ENCODE results near the gene B4GALNT3. TPM values are rescaled to one million over a fixed set of nuclear protein-coding genes. Genes with fewer than 3 reads are reported as not detected.

Gene B4GALNT3
- total RNA-seq, 1 donor from 2014 or later = 32.5 TPM

GRCh38 chr12:593396-594270 is 133.9 kb downstream of the B4GALNT3 start:
- H3K4me1 Mint-ChIP-seq (ENCODE audit: unreplicated experiment) = peaks cover 3% of the 10 kb centered on the region
- no peak for TF ChIP-seq CTCF (conservative IDR thresholded peaks at IDR 0.05)
- no peak overlapping the region for H3K27ac Mint-ChIP-seq
- peaks cover 10% of the 10 kb centered on the region for H3K27me3 Mint-ChIP-seq
- H3K36me3 Mint-ChIP-seq = no peaks in the 10 kb centered on the region
- H3K4me3 Mint-ChIP-seq = no peak overlapping the region
- DNase-seq (ENCODE audit: extremely low spot score, unreplicated experiment) = no peak
- H3K9me3 Mint-ChIP-seq = no peaks in the 10 kb centered on the region

- no peak for DNase-seq (ENCODE audit: extremely low spot score, unreplicated experiment)
- H3K27me3 Mint-ChIP-seq = peaks cover 5% of the 10 kb centered on the region
- no peaks in the 10 kb centered on the region for H3K9me3 Mint-ChIP-seq
- H3K4me1 Mint-ChIP-seq (ENCODE audit: unreplicated experiment) = no peaks in the 10 kb centered on the region
- TF ChIP-seq CTCF (conservative IDR thresholded peaks at IDR 0.05) = no peak
- no peak overlapping the region for H3K4me3 Mint-ChIP-seq
- no peaks in the 10 kb centered on the region for H3K36me3 Mint-ChIP-seq
- H3K27ac Mint-ChIP-seq = no peak overlapping the region
These were observed 138.3 kb downstream of the B4GALNT3 start for GRCh38 chr12:597926-598568.

- Mint-ChIP-seq H3K4me3 (no peak overlapping the region), H3K27ac (no peak overlapping the region), H3K4me1 (ENCODE audit: unreplicated experiment) (no peaks in the 10 kb centered on the region), H3K36me3 (no peaks in the 10 kb centered on the region), H3K9me3 (no peaks in the 10 kb centered on the region), H3K27me3 (no peaks in the 10 kb centered on the region)
- no peak for TF ChIP-seq CTCF (conservative IDR thresholded peaks at IDR 0.05)
- no peak for DNase-seq (ENCODE audit: extremely low spot score, unreplicated experiment)
These were observed 140.0 kb downstream of the B4GALNT3 start for GRCh38 chr12:599756-600155.

GRCh38 chr12:601976-602699 is 142.4 kb downstream of the B4GALNT3 start:
- DNase-seq (ENCODE audit: extremely low spot score, unreplicated experiment) = no peak
- Mint-ChIP-seq H3K9me3 (no peaks in the 10 kb centered on the region), H3K27me3 (no peaks in the 10 kb centered on the region), H3K36me3 (no peaks in the 10 kb centered on the region), H3K4me3 (no peak overlapping the region), H3K27ac (no peak overlapping the region), H3K4me1 (ENCODE audit: unreplicated experiment) (no peaks in the 10 kb centered on the region)
- no peak for TF ChIP-seq CTCF (conservative IDR thresholded peaks at IDR 0.05)

GRCh38 chr12:602700-603068 is 142.9 kb downstream of the B4GALNT3 start:
- Mint-ChIP-seq H3K36me3 (no peaks in the 10 kb centered on the region), H3K27ac (no peak overlapping the region), H3K4me3 (no peak overlapping the region), H3K27me3 (no peaks in the 10 kb centered on the region), H3K4me1 (ENCODE audit: unreplicated experiment) (no peaks in the 10 kb centered on the region), H3K9me3 (no peaks in the 10 kb centered on the region)
- no peak for DNase-seq (ENCODE audit: extremely low spot score, unreplicated experiment)
- no peak for TF ChIP-seq CTCF (conservative IDR thresholded peaks at IDR 0.05)

All from type B pancreatic cell (in vitro differentiated cells).